OCI-LY1 (cell line): ENCODE measurements around the gene RRAGC.

Source experiments
- H2AFZ ChIP-seq: fragments of 200-600 bp; sonication (generic), shearing (Covaris generic); 2 replicates; pipeline ENCODE4 v1.6.0; 2014; ENCODE audit warnings: antibody characterized with exemption, mild to moderate bottlenecking, low read length
- H3F3A ChIP-seq: fragments of 200-600 bp; sonication (generic), shearing (Covaris generic); 2 replicates; pipeline ENCODE4 v1.6.0; 2014; ENCODE audit warnings: mild to moderate bottlenecking, antibody characterized with exemption, low read length, moderate library complexity; ENCODE audit not compliant: insufficient read depth
- H3K27ac ChIP-seq: fragments of 200-600 bp; sonication (generic); 2 replicates; pipeline ENCODE4 v1.5.1; 2014; ENCODE audit warnings: low read length, mixed run types, mild to moderate bottlenecking, low read depth; ENCODE audit not compliant: poor library complexity, severe bottlenecking
- H3K27me3 ChIP-seq: fragments of 200-600 bp; sonication (generic); 2 replicates; pipeline ENCODE4 v1.6.0; 2014; ENCODE audit warnings: antibody characterized with exemption, mild to moderate bottlenecking, low read length, moderate library complexity; ENCODE audit not compliant: insufficient read depth
- H3K36me3 ChIP-seq: fragments of 200-600 bp; sonication (generic); 2 replicates; pipeline ENCODE4 v1.6.1; 2014; ENCODE audit warnings: mild to moderate bottlenecking, antibody characterized with exemption, low read length, moderate library complexity, mixed read lengths; ENCODE audit not compliant: insufficient read depth
- H3K4me1 ChIP-seq: fragments of 200-600 bp; sonication (generic); 2 replicates; pipeline ENCODE4 v1.5.1; 2014; ENCODE audit warnings: mild to moderate bottlenecking, low read length, moderate library complexity; ENCODE audit not compliant: insufficient read depth, severe bottlenecking
- H3K4me2 ChIP-seq: fragments of 200-600 bp; sonication (generic), shearing (Covaris generic); 2 replicates; pipeline ENCODE4 v1.6.1; 2014; ENCODE audit warnings: low read length
- H3K4me3 ChIP-seq: fragments of 200-600 bp; sonication (generic); 2 replicates; pipeline ENCODE4 v1.5.1; 2014; ENCODE audit warnings: low read length, low read depth, mild to moderate bottlenecking, mixed read lengths; ENCODE audit not compliant: poor library complexity, severe bottlenecking
- H3K79me2 ChIP-seq: fragments of 200-600 bp; shearing (Covaris generic); 2 replicates; pipeline ENCODE4 v1.6.1; 2016; ENCODE audit warnings: mixed run types, low read length, mixed read lengths; ENCODE audit not compliant: insufficient read depth
- H3K9ac ChIP-seq: fragments of 200-600 bp; sonication (generic), shearing (Covaris generic); 2 replicates; pipeline ENCODE4 v1.6.1; 2014; ENCODE audit warnings: mild to moderate bottlenecking, low read length, mixed read lengths
- H3K9me2 ChIP-seq: fragments of 200-600 bp; sonication (generic), shearing (Covaris generic); 2 replicates; pipeline ENCODE4 v1.6.1; 2014; ENCODE audit warnings: low read depth, mild to moderate bottlenecking, low read length, mixed read lengths
- H3K9me3 ChIP-seq: fragments of 200-600 bp; shearing (Covaris generic); 2 replicates; pipeline ENCODE4 v1.6.1; 2014; ENCODE audit warnings: low read length, mixed read lengths
- H4K20me1 ChIP-seq: fragments of 200-600 bp; sonication (generic), shearing (Covaris generic); 2 replicates; pipeline ENCODE4 v1.6.0; 2016; ENCODE audit warnings: mild to moderate bottlenecking, low read length; ENCODE audit not compliant: insufficient read depth
- EZH2 ChIP-seq: fragments of 200-600 bp; sonication (generic), shearing (Covaris generic); IDR thresholded peaks from 2 replicates; pipeline ENCODE4 v1.8.0; 2017; ENCODE audit warnings: borderline replicate concordance, mixed run types, mild to moderate bottlenecking, antibody characterized with exemption, low read length, moderate library complexity, mixed read lengths
- TF ChIP-seq, protein P1 (sequence below): fragments of 200-600 bp; sonication (generic), shearing (Covaris generic); IDR thresholded peaks from 2 replicates; pipeline ENCODE4 v1.5.1; 2017; ENCODE audit warnings: mild to moderate bottlenecking, antibody characterized with exemption, low read length, moderate library complexity, mixed read lengths

Gene RRAGC

DNA sequence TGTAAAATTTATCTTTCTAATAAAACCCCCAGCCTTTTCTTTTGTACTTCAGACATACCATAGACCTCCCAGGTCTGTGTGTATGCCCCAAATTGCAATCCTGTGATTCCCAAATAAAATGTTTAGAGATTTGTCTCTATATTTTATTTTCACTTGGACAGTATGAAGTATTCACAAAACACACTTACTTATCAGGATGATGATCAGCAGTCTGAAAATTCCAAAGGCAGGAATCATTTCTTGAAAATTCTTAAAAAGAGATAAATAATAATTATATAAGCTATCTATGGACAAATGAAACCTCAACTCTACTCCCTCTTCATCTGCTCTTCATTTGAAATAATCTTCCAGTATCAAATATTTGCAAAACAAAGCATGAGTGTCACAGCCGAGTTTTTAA is 33.4 kb upstream of the RRAGC start:
- Histone ChIP-seq H2AFZ (no peak overlapping the region), H3K4me2 (no peak overlapping the region), H3K36me3 (no peaks in the 10 kb centered on the region), H3F3A (no peaks in the 10 kb centered on the region), H3K9me3 (no peaks in the 10 kb centered on the region), H3K9ac (no peak overlapping the region), H3K4me1 (no peaks in the 10 kb centered on the region), H3K79me2 (no peaks in the 10 kb centered on the region), H3K9me2 (no peaks in the 10 kb centered on the region), H3K27me3 (no peaks in the 10 kb centered on the region), H3K4me3 (no peak overlapping the region), H3K27ac (no peak overlapping the region), H4K20me1 (no peaks in the 10 kb centered on the region)
- TF ChIP-seq, protein P1, sequence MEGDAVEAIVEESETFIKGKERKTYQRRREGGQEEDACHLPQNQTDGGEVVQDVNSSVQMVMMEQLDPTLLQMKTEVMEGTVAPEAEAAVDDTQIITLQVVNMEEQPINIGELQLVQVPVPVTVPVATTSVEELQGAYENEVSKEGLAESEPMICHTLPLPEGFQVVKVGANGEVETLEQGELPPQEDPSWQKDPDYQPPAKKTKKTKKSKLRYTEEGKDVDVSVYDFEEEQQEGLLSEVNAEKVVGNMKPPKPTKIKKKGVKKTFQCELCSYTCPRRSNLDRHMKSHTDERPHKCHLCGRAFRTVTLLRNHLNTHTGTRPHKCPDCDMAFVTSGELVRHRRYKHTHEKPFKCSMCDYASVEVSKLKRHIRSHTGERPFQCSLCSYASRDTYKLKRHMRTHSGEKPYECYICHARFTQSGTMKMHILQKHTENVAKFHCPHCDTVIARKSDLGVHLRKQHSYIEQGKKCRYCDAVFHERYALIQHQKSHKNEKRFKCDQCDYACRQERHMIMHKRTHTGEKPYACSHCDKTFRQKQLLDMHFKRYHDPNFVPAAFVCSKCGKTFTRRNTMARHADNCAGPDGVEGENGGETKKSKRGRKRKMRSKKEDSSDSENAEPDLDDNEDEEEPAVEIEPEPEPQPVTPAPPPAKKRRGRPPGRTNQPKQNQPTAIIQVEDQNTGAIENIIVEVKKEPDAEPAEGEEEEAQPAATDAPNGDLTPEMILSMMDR = no peak
- TF ChIP-seq EZH2 = no peak

DNA sequence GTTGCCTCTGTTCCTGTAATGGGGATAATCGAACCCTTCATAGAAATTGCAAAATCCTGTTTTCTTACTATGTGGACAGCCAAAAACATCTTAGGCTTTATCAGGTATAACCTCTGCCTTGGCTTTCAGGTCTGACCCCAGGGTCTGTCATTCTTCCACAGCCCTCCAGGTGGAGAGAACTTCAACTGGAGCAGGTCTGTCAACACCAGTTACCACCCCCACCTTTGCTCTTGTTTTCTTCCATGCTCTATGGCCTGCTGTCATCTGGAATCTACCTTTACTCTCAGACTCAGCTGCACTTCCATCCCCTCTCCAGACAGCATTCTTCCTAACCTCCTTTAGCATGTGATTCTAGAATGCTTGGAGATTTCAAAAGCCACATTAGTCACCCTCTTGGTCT is 32.2 kb upstream of the RRAGC start:
- Histone ChIP-seq H2AFZ (no peak overlapping the region), H3K4me1 (no peaks in the 10 kb centered on the region), H3K4me3 (no peak overlapping the region), H3K9me2 (no peaks in the 10 kb centered on the region), H3K79me2 (no peaks in the 10 kb centered on the region), H4K20me1 (no peaks in the 10 kb centered on the region), H3K27ac (no peak overlapping the region), H3K9me3 (no peaks in the 10 kb centered on the region), H3K4me2 (no peak overlapping the region), H3K9ac (no peak overlapping the region), H3K27me3 (no peaks in the 10 kb centered on the region), H3K36me3 (no peaks in the 10 kb centered on the region), H3F3A (no peaks in the 10 kb centered on the region)
- TF ChIP-seq, protein P1 = no peak
- no peak for TF ChIP-seq EZH2

DNA sequence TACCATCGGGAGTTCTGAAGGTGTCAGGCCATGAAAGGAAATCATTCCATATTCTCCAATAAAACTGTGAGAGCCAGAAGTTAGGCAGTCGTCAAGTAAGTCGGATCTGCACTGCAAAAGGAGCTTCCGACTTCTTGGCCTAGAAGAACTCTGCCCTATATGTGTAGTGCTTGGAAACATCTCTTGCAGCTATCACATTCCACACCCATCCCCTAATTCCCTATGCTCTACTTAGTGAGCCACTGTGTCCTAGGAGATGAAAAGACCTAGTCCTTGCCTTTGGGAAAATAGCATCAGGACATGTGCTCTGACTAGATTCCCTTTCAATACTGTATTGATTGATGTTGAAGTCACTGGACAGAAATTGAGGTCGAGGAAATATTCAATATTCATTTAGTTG is 30.0 kb upstream of the RRAGC start:
- Histone ChIP-seq H3K27ac (no peak overlapping the region), H3K9ac (no peak overlapping the region), H3K4me2 (no peak overlapping the region)

More for the DNA sequence above, 30.0 kb upstream of the RRAGC start:
- no peaks in the 10 kb centered on the region for H3K9me2 ChIP-seq
- no peaks in the 10 kb centered on the region for H3K36me3 ChIP-seq
- no peaks in the 10 kb centered on the region for H3K9me3 ChIP-seq
- H2AFZ ChIP-seq = no peak overlapping the region
- no peak overlapping the region for H3K4me3 ChIP-seq
- TF ChIP-seq, protein P1 = no peak
- TF ChIP-seq EZH2 = no peak
- H3F3A ChIP-seq = no peaks in the 10 kb centered on the region
- H3K27me3 ChIP-seq = no peaks in the 10 kb centered on the region
- no peaks in the 10 kb centered on the region for H3K4me1 ChIP-seq
- no peaks in the 10 kb centered on the region for H4K20me1 ChIP-seq
- no peaks in the 10 kb centered on the region for H3K79me2 ChIP-seq
